SK-MEL-5 (cell line): Measurements from ENCODE around the gene ACTRT1. TPM values are rescaled to one million over a fixed set of nuclear protein-coding genes. Genes with fewer than 3 reads are reported as not detected.

ENCODE experiments used
- DNase-seq: peaks from one replicate; pipeline ENCODE4 v3.0.0-alpha.2; 2016; ENCODE audit warnings: low read depth, low spot score
- in situ Hi-C: cut with HindIII; loops from 2 replicates; pipeline ENCODE4 v1.10.0; 2016; ENCODE audit warnings: low sequenced_read_pairs, high pct_unique_total_duplicates, low pct_unique_long_range_greater_than_20kb
- polyA plus RNA-seq, 2 experiments: library from polyadenylated mRNA; depleted of rRNA; stranded (reverse); fragments of >200 nt; gene quantifications; 2 replicates each; pipeline ENCODE4 v1.2.3, GENCODE V29; 2015
- total RNA-seq: library from RNA; depleted of rRNA; stranded (reverse); fragments of >200 nt; shearing (Covaris generic); gene quantifications from 2 replicates; pipeline ENCODE4 v1.2.3, GENCODE V29; 2014; rRNA removed

ACTRT1 gene
- total RNA-seq = not detected in 2 replicates
- polyA plus RNA-seq (2015; cell fraction: cytosol; rRNA removed) = not detected in 2 replicates
- polyA plus RNA-seq (2015; cell fraction: nucleus; rRNA removed) = not detected in 2 replicates

GRCh38 chrX:128052303-128052702, at the start of gene ACTRT1:
ACTRT1 (minus strand) TSS chrX:128052403; CDS start chrX:128052206, 197 bp downstream.
- no peak for DNase-seq
- in situ Hi-C loops = no loop called here

DNA sequence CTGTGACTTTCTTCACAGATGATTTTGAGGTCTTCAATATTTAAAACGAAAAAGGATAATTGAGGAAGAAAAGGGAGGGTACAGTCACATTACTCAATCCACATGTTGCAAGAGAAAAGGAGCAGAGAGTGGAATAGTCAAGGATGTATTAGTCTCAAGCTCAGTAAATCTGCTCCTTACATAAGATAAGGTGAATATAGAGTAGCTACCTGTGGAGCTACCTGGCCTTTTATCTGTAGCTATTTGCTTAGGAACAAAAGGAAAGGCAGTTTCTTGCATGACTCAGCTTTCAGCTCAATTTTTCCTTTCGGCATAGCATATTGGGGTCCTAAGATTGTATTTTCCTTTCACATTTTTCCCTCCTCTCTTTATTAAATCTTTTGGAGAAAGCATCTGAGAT, 26.3 kb upstream of the ACTRT1 start:
- in situ Hi-C loops = no loop called here
- DNase-seq = no peak

- DNase-seq = no peak
- in situ Hi-C loops = no loop called here
Measured at GRCh38 chrX:128057421-128057820, 5.2 kb upstream of the ACTRT1 start.

GRCh38 chrX:128051526-128051925, 677 bp downstream of the ACTRT1 start:
- in situ Hi-C loops = no loop called here
- no peak for DNase-seq

DNA sequence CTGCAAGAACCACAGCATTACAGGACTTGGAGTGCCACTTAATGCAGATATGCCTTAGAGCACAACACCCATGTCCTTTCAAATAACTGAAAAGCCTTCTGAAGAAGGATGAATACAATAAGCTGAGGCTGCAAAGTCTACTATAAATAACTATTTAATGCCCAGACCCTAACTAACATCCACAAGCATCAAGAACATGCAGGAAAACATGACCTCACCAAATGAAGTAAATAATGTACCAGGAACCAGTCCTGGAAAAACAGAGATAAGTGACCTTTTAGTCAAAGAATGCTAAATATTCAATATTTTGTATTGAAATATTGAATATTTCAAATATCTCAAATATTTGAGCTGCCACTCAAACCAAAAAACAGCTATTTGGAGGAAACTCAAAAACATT, 16.9 kb downstream of the ACTRT1 start:
- in situ Hi-C loops = no loop called here
- no peak for DNase-seq

DNA sequence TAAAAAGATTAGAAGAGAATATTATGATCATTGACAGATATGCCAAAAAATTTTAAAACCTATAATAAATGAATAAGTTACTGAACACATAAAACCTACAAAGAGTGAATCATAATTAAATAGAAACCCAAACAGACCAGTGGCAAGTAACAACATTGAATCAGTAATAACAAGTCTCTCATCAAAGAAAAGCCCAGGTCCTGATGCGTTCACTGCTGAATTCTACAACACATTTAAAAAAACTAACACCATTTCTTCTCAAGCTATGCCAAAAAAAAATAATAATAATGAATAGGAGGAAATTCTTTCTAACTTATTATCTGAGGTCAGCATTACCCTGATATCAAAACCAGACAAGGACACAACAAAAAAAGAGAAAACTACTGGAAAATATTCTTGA, 30.6 kb downstream of the ACTRT1 start:
- DNase-seq = no peak
- in situ Hi-C loops = no loop called here

GRCh38 chrX:128020701-128021100, 31.5 kb downstream of the ACTRT1 start:
- in situ Hi-C loops = no loop called here
- no peak for DNase-seq

DNA sequence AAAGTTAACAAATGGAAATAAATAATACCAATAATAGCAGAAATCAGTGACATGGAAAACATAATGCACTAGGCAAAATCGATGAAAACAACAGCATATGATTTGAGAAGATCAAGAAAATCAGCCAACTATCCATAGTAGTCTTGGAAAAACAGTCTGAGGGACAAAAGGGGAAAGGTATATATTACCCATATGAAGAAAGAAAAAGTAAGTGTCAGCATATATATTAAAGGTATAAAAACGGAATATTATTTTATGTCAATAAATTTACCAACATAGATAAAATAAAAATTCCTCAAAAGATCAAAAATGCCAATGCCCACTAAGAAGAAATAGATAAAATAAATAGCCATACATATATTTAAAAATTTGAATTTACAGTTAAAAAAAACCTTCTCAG, 33.0 kb downstream of the ACTRT1 start:
- no peak for DNase-seq
- in situ Hi-C loops = no loop called here

- no peak for DNase-seq
- in situ Hi-C loops = no loop called here
Measured at GRCh38 chrX:128012015-128012414, 40.2 kb downstream of the ACTRT1 start.

- in situ Hi-C loops = no loop called here
Measured at GRCh38 chrX:128007882-128008281, 44.3 kb downstream of the ACTRT1 start.

More at GRCh38 chrX:128007882-128008281, 44.3 kb downstream of the ACTRT1 start:
- DNase-seq = no peak
